Ishikawa (cell line): ENCODE measurements around the gene PHF19.

Experiments used
- CEBPB ChIP-seq: IDR thresholded peaks from 2 replicates; pipeline ENCODE4 v1.6.1; 2012
- CREB1 ChIP-seq: IDR thresholded peaks from 2 replicates; pipeline ENCODE4 v1.6.1; 2012; ENCODE audit warnings: low read depth
- EGR1 ChIP-seq: IDR thresholded peaks from 2 replicates; pipeline ENCODE4 v1.6.1; 2012
- EP300 ChIP-seq: IDR thresholded peaks from 2 replicates; pipeline ENCODE4 v1.6.1; 2012; ENCODE audit warnings: borderline replicate concordance
- FOXM1 ChIP-seq: IDR thresholded peaks from 2 replicates; pipeline ENCODE4 v1.6.1; 2012; ENCODE audit warnings: low read depth, borderline replicate concordance
- MAX ChIP-seq: IDR thresholded peaks from 2 replicates; pipeline ENCODE4 v1.6.1; 2012
- NFIC ChIP-seq: IDR thresholded peaks from 2 replicates; pipeline ENCODE4 v1.6.1; 2012
- RAD21 ChIP-seq: IDR thresholded peaks from 2 replicates; pipeline ENCODE4 v1.6.1; 2012; ENCODE audit warnings: low read depth
- REST ChIP-seq: IDR thresholded peaks from 2 replicates; pipeline ENCODE4 v1.6.1; 2012; ENCODE audit warnings: low read depth, mild to moderate bottlenecking
- TAF1 ChIP-seq: IDR thresholded peaks from 2 replicates; pipeline ENCODE4 v1.6.1; 2012; ENCODE audit warnings: low read depth, mild to moderate bottlenecking
- TCF12 ChIP-seq: IDR thresholded peaks from 2 replicates; pipeline ENCODE4 v1.6.1; 2012; ENCODE audit warnings: low read depth
- TEAD4 ChIP-seq: IDR thresholded peaks from 2 replicates; pipeline ENCODE4 v1.6.1; 2012
- USF1 ChIP-seq: IDR thresholded peaks from 2 replicates; pipeline ENCODE4 v1.6.1; 2012
- YY1 ChIP-seq: IDR thresholded peaks from 2 replicates; pipeline ENCODE4 v1.6.1; 2012; ENCODE audit warnings: low read depth
- ZBTB7A ChIP-seq: IDR thresholded peaks from 2 replicates; pipeline ENCODE4 v1.6.1; 2012; ENCODE audit warnings: low read depth

Gene PHF19

GRCh38 chr9:120876842-120877240, at the start of gene PHF19:
TSS of gene PHF19 (minus strand) at chr9:120877188. CDS start at chr9:120874741, 2,447 bp downstream.
- TF ChIP-seq MAX (no peak), REST (no peak), FOXM1 (no peak), TCF12 (no peak), EP300 (no peak), NFIC (no peak), USF1 (no peak), TAF1 (no peak), ZBTB7A (no peak), EGR1 (no peak)

GRCh38 chr9:120926397-120926928, 49.5 kb upstream of the PHF19 start, which contains the start of gene TRAF1:
TSS of gene TRAF1 (minus strand) at chr9:120926796. CDS start at chr9:120926075, 721 bp downstream.
- TF ChIP-seq ZBTB7A (no peak), TEAD4 (no peak), USF1 (no peak), YY1 (no peak), EGR1 (no peak), RAD21 (no peak)

GRCh38 chr9:120925535-120926396, 48.8 kb upstream of the PHF19 start:
- no peak for TF ChIP-seq CEBPB
- TF ChIP-seq CREB1 = no peak
- TF ChIP-seq USF1 = no peak
- TF ChIP-seq TAF1 = no peak
- no peak for TF ChIP-seq TCF12
- no peak for TF ChIP-seq TEAD4
- no peak for TF ChIP-seq EP300
- TF ChIP-seq REST = no peak
- no peak for TF ChIP-seq ZBTB7A
- no peak for TF ChIP-seq YY1
- TF ChIP-seq MAX = no peak
- no peak for TF ChIP-seq RAD21
- no peak for TF ChIP-seq NFIC
- no peak for TF ChIP-seq EGR1

GRCh38 chr9:120924698-120925534, 47.9 kb upstream of the PHF19 start:
- no peak for TF ChIP-seq USF1
- no peak for TF ChIP-seq TEAD4
- no peak for TF ChIP-seq CREB1
